ENCODE results near the gene GPR158. TPM values are rescaled to one million over a fixed set of nuclear protein-coding genes. Genes with fewer than 3 reads are reported as not detected.

GPR158 gene
- total RNA-seq, 1 experiment from 2014 or later: 12.2 TPM

- Histone ChIP-seq H2AFZ (no peak overlapping the region), H3K36me3 (ENCODE audit: low read depth) (no peaks in the 10 kb centered on the region), H3K4me1 (replicated peaks; ENCODE audit: insufficient read depth) (no peaks in the 10 kb centered on the region), H3K9me2 (ENCODE audit: insufficient read depth) (no peaks in the 10 kb centered on the region), H3K27ac (no peak overlapping the region), H3K79me2 (ENCODE audit: low read depth) (no peaks in the 10 kb centered on the region), H3F3A (ENCODE audit: insufficient read depth, low read depth) (no peaks in the 10 kb centered on the region), H3K9me3 (ENCODE audit: insufficient read depth, low read depth) (no peaks in the 10 kb centered on the region), H3K27me3 (ENCODE audit: insufficient read depth, low read depth) (no peaks in the 10 kb centered on the region), H3K4me3 (no peak overlapping the region), H3K4me2 (no peak overlapping the region), H4K20me1 (ENCODE audit: insufficient read depth) (no peaks in the 10 kb centered on the region)
- intact Hi-C loops (cut with micrococcal nuclease; ENCODE audit: unreplicated experiment): no loop called here
- ChIA-PET CTCF (no interaction called here), POLR2A (ENCODE audit: unreplicated experiment) (no interaction called here)
- no peak for DNase-seq
- TF ChIP-seq EZH2 (IDR thresholded peaks at IDR 0.05; ENCODE audit: low read depth): no peak
- TF ChIP-seq CTCF (conservative IDR thresholded peaks at IDR 0.05): no peak
- no TSS peak for BruUV-seq (replicated peaks)
These were observed 105.3 kb downstream of the GPR158 start for GRCh38 chr10:25280076-25280475.

- H4K20me1 ChIP-seq (ENCODE audit: insufficient read depth): no peaks in the 10 kb centered on the region
- H3K27me3 ChIP-seq (ENCODE audit: insufficient read depth, low read depth): no peaks in the 10 kb centered on the region
- H3K4me2 ChIP-seq: no peak overlapping the region
- no peaks in the 10 kb centered on the region for H3K79me2 ChIP-seq (ENCODE audit: low read depth)
- DNase-seq: no peak
- H3F3A ChIP-seq (ENCODE audit: insufficient read depth, low read depth): no peaks in the 10 kb centered on the region
- no peaks in the 10 kb centered on the region for H3K9me2 ChIP-seq (ENCODE audit: insufficient read depth)
- no peak overlapping the region for H3K4me3 ChIP-seq
- ChIA-PET CTCF (interaction anchor here (0.6 kb wide), 1 partner anchor 18 kb away, joined by 3 read pairs; no protein-coding TSS in a partner anchor), POLR2A (ENCODE audit: unreplicated experiment) (no interaction called here)
- TF ChIP-seq EZH2 (IDR thresholded peaks at IDR 0.05; ENCODE audit: low read depth): no peak
- TF ChIP-seq CTCF (conservative IDR thresholded peaks at IDR 0.05): no peak
- no peaks in the 10 kb centered on the region for H3K36me3 ChIP-seq (ENCODE audit: low read depth)
- intact Hi-C loops (cut with micrococcal nuclease; ENCODE audit: unreplicated experiment): no loop called here
- no peaks in the 10 kb centered on the region for H3K4me1 ChIP-seq (replicated peaks; ENCODE audit: insufficient read depth)
- H2AFZ ChIP-seq: no peak overlapping the region
- H3K9me3 ChIP-seq (ENCODE audit: insufficient read depth, low read depth): no peaks in the 10 kb centered on the region
- H3K27ac ChIP-seq: no peak overlapping the region
- BruUV-seq (replicated peaks): no TSS peak
These were observed 105.8 kb downstream of the GPR158 start for GRCh38 chr10:25280573-25280972.

GRCh38 chr10:25285809-25286208 is 111.0 kb downstream of the GPR158 start:
- Histone ChIP-seq H4K20me1 (ENCODE audit: insufficient read depth) (no peaks in the 10 kb centered on the region), H2AFZ (no peak overlapping the region), H3K4me1 (replicated peaks; ENCODE audit: insufficient read depth) (no peaks in the 10 kb centered on the region), H3K4me3 (no peak overlapping the region), H3K27me3 (ENCODE audit: insufficient read depth, low read depth) (no peaks in the 10 kb centered on the region), H3K9me3 (ENCODE audit: insufficient read depth, low read depth) (no peaks in the 10 kb centered on the region), H3F3A (ENCODE audit: insufficient read depth, low read depth) (no peaks in the 10 kb centered on the region), H3K27ac (no peak overlapping the region), H3K9me2 (ENCODE audit: insufficient read depth) (no peaks in the 10 kb centered on the region), H3K79me2 (ENCODE audit: low read depth) (no peaks in the 10 kb centered on the region), H3K4me2 (no peak overlapping the region), H3K36me3 (ENCODE audit: low read depth) (no peaks in the 10 kb centered on the region)
- no TSS peak for BruUV-seq (replicated peaks)
- intact Hi-C loops (cut with micrococcal nuclease; ENCODE audit: unreplicated experiment): no loop called here
- POLR2A ChIA-PET (ENCODE audit: unreplicated experiment): interaction anchor here (0.9 kb wide), 1 partner anchor 97 kb away, joined by 5 read pairs; no protein-coding TSS in a partner anchor
- DNase-seq: no peak
- no peak for TF ChIP-seq CTCF (conservative IDR thresholded peaks at IDR 0.05)
- no peak for TF ChIP-seq EZH2 (IDR thresholded peaks at IDR 0.05; ENCODE audit: low read depth)
- CTCF ChIA-PET: no interaction called here
